Mesenchymal stem cell (in vitro differentiated cells and primary cell): Measurements from ENCODE around the gene DPPA5.

Source experiments
- DNase-seq: peaks from one replicate; pipeline ENCODE4 v3.0.0-alpha.2; 2013
- H2AFZ ChIP-seq: one replicate; pipeline ENCODE4 v1.6.1; 2013; ENCODE audit warnings: low read depth, mild to moderate bottlenecking, control low read depth, inconsistent platforms, low read length, moderate library complexity
- H2AK5ac ChIP-seq: 2 replicates; pipeline ENCODE4 v1.6.1; 2013; ENCODE audit warnings: low read length, moderate library complexity, mild to moderate bottlenecking, inconsistent platforms; ENCODE audit not compliant: severe bottlenecking
- H2BK120ac ChIP-seq: one replicate; pipeline ENCODE4 v1.6.1; 2013; ENCODE audit warnings: low read depth, mild to moderate bottlenecking, inconsistent platforms, low read length, moderate library complexity
- H2BK12ac ChIP-seq, 2 experiments: one replicate each; pipeline ENCODE4 v1.6.1; 2013; ENCODE audit warnings: inconsistent platforms in 2 of 2, low read length in 2 of 2, mild to moderate bottlenecking in 2 of 2, moderate library complexity in 2 of 2, control low read depth in 1 of 2
- H2BK15ac ChIP-seq: one replicate; pipeline ENCODE4 v1.6.1; 2013; ENCODE audit warnings: mild to moderate bottlenecking, low read depth, inconsistent platforms; ENCODE audit not compliant: poor library complexity, severe bottlenecking
- H2BK5ac ChIP-seq: 2 replicates; pipeline ENCODE4 v1.6.1; 2013; ENCODE audit warnings: low read depth, mild to moderate bottlenecking, low read length, control low read depth, inconsistent platforms; ENCODE audit not compliant: poor library complexity, severe bottlenecking
- H3K14ac ChIP-seq, 2 experiments: one replicate each; pipeline ENCODE4 v1.6.1; 2013; ENCODE audit warnings: inconsistent platforms in 2 of 2, low read length in 2 of 2, control low read depth in 1 of 2, mild to moderate bottlenecking in 1 of 2, moderate library complexity in 1 of 2
- H3K18ac ChIP-seq, 2 experiments: one replicate each; pipeline ENCODE4 v1.6.1; 2013; ENCODE audit warnings: inconsistent platforms in 2 of 2, low read length in 2 of 2, control low read depth in 1 of 2, low read depth in 1 of 2, mild to moderate bottlenecking in 1 of 2
- H3K23ac ChIP-seq, 2 experiments: one replicate each; pipeline ENCODE4 v1.6.1; 2013; ENCODE audit warnings: inconsistent platforms in 2 of 2, low read length in 2 of 2, mild to moderate bottlenecking in 2 of 2, moderate library complexity in 2 of 2, control low read depth in 1 of 2
- H3K27ac ChIP-seq: 2 replicates; pipeline ENCODE4 v1.5.1; 2013; ENCODE audit warnings: mild to moderate bottlenecking, moderate library complexity, low read length, control low read depth, inconsistent platforms; ENCODE audit not compliant: poor library complexity, severe bottlenecking
- H3K27me3 ChIP-seq, 2 experiments: 2 replicates each; pipeline versions ENCODE4 v1.6.1 to v1.7.0; 2013; ENCODE audit warnings: low read length in 2 of 2, mild to moderate bottlenecking in 2 of 2, moderate library complexity in 2 of 2, control low read depth in 1 of 2, inconsistent platforms in 1 of 2; ENCODE audit not compliant: control insufficient read depth in 1 of 2, insufficient read depth in 1 of 2
- H3K36me3 ChIP-seq, 2 experiments: 2 replicates each; pipeline versions ENCODE4 v1.6.1 to v1.7.0; 2013; ENCODE audit warnings: low read length in 2 of 2, control low read depth in 1 of 2, inconsistent platforms in 1 of 2, low read depth in 1 of 2, mild to moderate bottlenecking in 1 of 2; ENCODE audit not compliant: insufficient read depth in 2 of 2, control insufficient read depth in 1 of 2
- H3K4ac ChIP-seq, 2 experiments: one replicate each; pipeline ENCODE4 v1.6.1; 2013; ENCODE audit warnings: inconsistent platforms in 2 of 2, low read length in 2 of 2, mild to moderate bottlenecking in 2 of 2, moderate library complexity in 2 of 2, control low read depth in 1 of 2, low read depth in 1 of 2
- H3K4me1 ChIP-seq: 2 replicates; pipeline ENCODE4 v1.6.1; 2013; ENCODE audit warnings: low read depth, low read length, control low read depth; ENCODE audit not compliant: control insufficient read depth, insufficient read depth
- H3K4me2 ChIP-seq: 2 replicates; pipeline ENCODE4 v1.6.1; 2013; ENCODE audit warnings: low read length, mild to moderate bottlenecking, inconsistent platforms; ENCODE audit not compliant: poor library complexity, severe bottlenecking
- H3K4me3 ChIP-seq, 2 experiments: 2 replicates each; pipeline versions ENCODE4 v1.5.1 to v1.7.0; 2013; ENCODE audit warnings: low read length in 2 of 2, mild to moderate bottlenecking in 2 of 2, control low read depth in 1 of 2, low read depth in 1 of 2; ENCODE audit not compliant: insufficient read depth in 1 of 2
- H3K79me1 ChIP-seq: replicated peaks from 2 replicates; pipeline ENCODE4 v1.6.1; 2013; ENCODE audit warnings: mild to moderate bottlenecking, control low read depth, low read length, inconsistent platforms; ENCODE audit not compliant: poor library complexity, severe bottlenecking
- H3K9ac ChIP-seq: 2 replicates; pipeline ENCODE4 v1.7.0; 2013; ENCODE audit warnings: mild to moderate bottlenecking, low read length, moderate library complexity
- H3K9me3 ChIP-seq: 2 replicates; pipeline ENCODE4 v1.7.0; 2013; ENCODE audit warnings: mild to moderate bottlenecking, low read length; ENCODE audit not compliant: control insufficient read depth
- H4K8ac ChIP-seq: one replicate; pipeline ENCODE4 v1.6.1; 2013; ENCODE audit warnings: inconsistent platforms, mild to moderate bottlenecking, low read length, moderate library complexity
- H4K91ac ChIP-seq: one replicate; pipeline ENCODE4 v1.6.1; 2013; ENCODE audit warnings: mild to moderate bottlenecking, low read length, inconsistent platforms
- WGBS: methylation state at CpG from one replicate; pipeline ENCODE4 v1.1.7; 2013; ENCODE audit warnings: mixed read lengths; 5-methylcytosine and 5-hydroxymethylcytosine counted together

DPPA5 gene

DNA sequence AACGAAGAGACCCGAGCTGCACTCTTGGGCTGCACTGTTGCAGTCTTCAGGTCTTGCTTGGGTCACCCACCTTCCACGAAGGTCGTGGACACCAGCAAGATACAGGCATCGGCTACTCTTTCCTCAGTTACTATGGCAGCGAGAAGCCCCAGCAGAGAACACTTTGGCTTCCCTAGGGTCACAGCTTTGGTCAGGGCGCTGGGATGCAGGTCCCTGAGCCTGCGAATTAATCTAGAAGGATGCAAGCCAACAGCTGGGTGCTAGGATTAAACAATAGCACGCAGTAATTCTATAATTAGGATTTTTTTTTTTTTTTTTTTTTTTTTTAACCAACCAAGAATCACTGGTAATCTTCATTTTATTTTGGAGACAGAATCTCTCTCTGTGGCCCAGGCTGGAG, 10.5 kb upstream of the DPPA5 start:
- no peak overlapping the region for H4K8ac ChIP-seq

GRCh38 chr6:73364121-73364520, 10.0 kb upstream of the DPPA5 start:
- no peak overlapping the region for H4K8ac ChIP-seq
- no peak for DNase-seq
- H2BK15ac ChIP-seq, result no peak overlapping the region
- H3K14ac ChIP-seq, result no peak overlapping the region
- no peak overlapping the region for H3K18ac ChIP-seq
- H3K4ac ChIP-seq, result no peak overlapping the region
- no peaks in the 10 kb centered on the region for H3K79me1 ChIP-seq
- no peak overlapping the region for H2BK5ac ChIP-seq
- no peak overlapping the region for H3K9ac ChIP-seq
- H3K36me3 ChIP-seq, result no peaks in the 10 kb centered on the region
- no peaks in the 10 kb centered on the region for H3K27me3 ChIP-seq
- H2BK120ac ChIP-seq, result no peak overlapping the region
- no peaks in the 10 kb centered on the region for H3K9me3 ChIP-seq
- no peak overlapping the region for H2BK12ac ChIP-seq
- no peak overlapping the region for H3K4me2 ChIP-seq
- H3K23ac ChIP-seq, result no peak overlapping the region
- H2AFZ ChIP-seq, result no peak overlapping the region
- WGBS, result 94% methylated on average over 14 of the region's 14 CpGs
- no peaks in the 10 kb centered on the region for H3K4me1 ChIP-seq
- no peak overlapping the region for H3K4me3 ChIP-seq
- H3K27ac ChIP-seq, result no peak overlapping the region
- no peak overlapping the region for H2AK5ac ChIP-seq
- H4K91ac ChIP-seq, result no peak overlapping the region

More for the DNA sequence above, 10.5 kb upstream of the DPPA5 start:
- Histone ChIP-seq H2AFZ (no peak overlapping the region), H2AK5ac (no peak overlapping the region), H2BK5ac (no peak overlapping the region), H3K4ac (no peak overlapping the region), H4K91ac (no peak overlapping the region), H3K36me3 (no peaks in the 10 kb centered on the region), H3K9ac (no peak overlapping the region), H3K27ac (no peak overlapping the region), H3K9me3 (no peaks in the 10 kb centered on the region), H3K79me1 (no peaks in the 10 kb centered on the region), H3K23ac (no peak overlapping the region), H3K4me1 (no peaks in the 10 kb centered on the region), H3K27me3 (no peaks in the 10 kb centered on the region), H3K18ac (no peak overlapping the region), H2BK12ac (no peak overlapping the region), H3K14ac (no peak overlapping the region), H3K4me3 (no peak overlapping the region), H2BK15ac (no peak overlapping the region), H2BK120ac (no peak overlapping the region), H3K4me2 (no peak overlapping the region)
- DNase-seq, result no peak
- 92% methylated on average over 7 of the region's 9 CpGs for WGBS

GRCh38 chr6:73363537-73363875, 9.4 kb upstream of the DPPA5 start:
- H3K4me1 ChIP-seq, result no peaks in the 10 kb centered on the region
- H3K4ac ChIP-seq, result no peak overlapping the region
- H3K14ac ChIP-seq, result no peak overlapping the region
- no peaks in the 10 kb centered on the region for H3K79me1 ChIP-seq
- H2BK12ac ChIP-seq, result no peak overlapping the region
- no peak overlapping the region for H3K27ac ChIP-seq
- no peak overlapping the region for H2AFZ ChIP-seq
- H3K23ac ChIP-seq, result no peak overlapping the region
- H4K91ac ChIP-seq, result no peak overlapping the region
- H3K4me2 ChIP-seq, result no peak overlapping the region
- no peak overlapping the region for H2AK5ac ChIP-seq
- H3K4me3 ChIP-seq, result no peak overlapping the region
- H3K36me3 ChIP-seq, result no peaks in the 10 kb centered on the region
- H2BK120ac ChIP-seq, result no peak overlapping the region
- no peaks in the 10 kb centered on the region for H3K9me3 ChIP-seq
- H2BK5ac ChIP-seq, result no peak overlapping the region
- no peak overlapping the region for H3K18ac ChIP-seq
- no peak for DNase-seq
- H4K8ac ChIP-seq, result no peak overlapping the region
- 94% methylated on average over 23 of the region's 23 CpGs for WGBS
- H2BK15ac ChIP-seq, result no peak overlapping the region
- H3K27me3 ChIP-seq, result no peaks in the 10 kb centered on the region
- no peak overlapping the region for H3K9ac ChIP-seq

- no peaks in the 10 kb centered on the region for H3K4me1 ChIP-seq
- WGBS, result 94% methylated on average over 31 of the region's 31 CpGs
- H3K27me3 ChIP-seq, result no peaks in the 10 kb centered on the region
- DNase-seq, result no peak
- H3K27ac ChIP-seq, result no peak overlapping the region
- no peak overlapping the region for H3K4ac ChIP-seq
- H2BK15ac ChIP-seq, result no peak overlapping the region
- H3K18ac ChIP-seq, result no peak overlapping the region
- H3K23ac ChIP-seq, result no peak overlapping the region
- no peak overlapping the region for H4K91ac ChIP-seq
- H2BK5ac ChIP-seq, result no peak overlapping the region
- H3K9ac ChIP-seq, result no peak overlapping the region
- no peak overlapping the region for H3K4me2 ChIP-seq
- H3K79me1 ChIP-seq, result no peaks in the 10 kb centered on the region
- no peak overlapping the region for H2BK120ac ChIP-seq
- no peak overlapping the region for H3K4me3 ChIP-seq
- H4K8ac ChIP-seq, result no peak overlapping the region
- H2AFZ ChIP-seq, result no peak overlapping the region
- no peaks in the 10 kb centered on the region for H3K36me3 ChIP-seq
- H3K9me3 ChIP-seq, result no peaks in the 10 kb centered on the region
- no peak overlapping the region for H2BK12ac ChIP-seq
- H2AK5ac ChIP-seq, result no peak overlapping the region
- H3K14ac ChIP-seq, result no peak overlapping the region
Measured at GRCh38 chr6:73362869-73363536, 8.9 kb upstream of the DPPA5 start.
